Measurements from ENCODE around the gene TAGLN. TPM values are rescaled to one million over a fixed set of nuclear protein-coding genes. Genes with fewer than 3 reads are reported as not detected.

TAGLN gene
- total and polyA plus RNA-seq, 9 of the 15 experiments (the other 6 are each of a cell fraction or from before 2014, with no cell fraction given), result 0.21 to 4.9 (median 1.1) TPM

DNA sequence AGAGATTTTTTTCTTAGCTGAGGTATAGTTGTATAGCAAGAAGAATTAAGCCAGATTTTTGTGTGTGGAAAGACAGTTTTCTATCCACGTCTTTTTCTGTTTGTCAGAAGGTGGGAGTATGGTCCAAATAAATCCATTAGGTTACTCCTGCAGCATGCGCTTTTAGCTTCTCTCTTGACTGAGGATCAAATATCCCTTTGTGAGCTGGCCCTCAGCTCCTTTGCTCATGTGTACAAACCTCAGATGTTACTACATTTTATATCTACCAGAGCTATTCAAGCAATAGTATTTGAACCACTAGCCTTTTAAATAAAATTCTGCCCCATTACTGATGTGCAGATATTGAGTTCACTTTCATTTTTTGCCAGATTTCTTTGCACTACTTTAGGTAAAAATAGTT is 29.4 kb upstream of the TAGLN start:
- 81% methylated on average over 2 of the region's 2 CpGs for WGBS (ENCODE audit: insufficient coverage, low coverage, missing lambda C conversion rate)
- no peak for DNase-seq (ENCODE audit: extremely low read depth in 1 of 4, low spot score in 3 of 4)
- ATAC-seq, result no peak
- no peak for TF ChIP-seq TRIM24 (IDR thresholded peaks at IDR 0.05)
- TF ChIP-seq ZFX (CRISPR knock-in tag; IDR thresholded peaks at IDR 0.05), result no peak
- TF ChIP-seq FOXA3 (CRISPR knock-in tag; conservative IDR thresholded peaks at IDR 0.05 in 1 of 2, IDR thresholded peaks at IDR 0.05 in 1 of 2), result no peak
- H4K20me1 ChIP-seq (replicated peaks; ENCODE audit: control insufficient read depth, insufficient read depth, low read length), result peaks cover 14% of the 10 kb centered on the region; the same call in 1 of the 2 replicates
- no peaks in the 10 kb centered on the region for H3K9me1 ChIP-seq (ENCODE audit: control insufficient read depth, insufficient read depth, low read length)
- intact Hi-C loops (cut with micrococcal nuclease), result no loop called here
- no peak overlapping the region for H3K9ac ChIP-seq (ENCODE audit: insufficient read depth in 1 of 2, low read depth in 2 of 2, low read length in 2 of 2)
- no peak overlapping the region for H3K4me2 ChIP-seq (ENCODE audit: insufficient read depth, low read length)
- H3K79me2 ChIP-seq (ENCODE audit: control insufficient read depth, insufficient read depth, low read length), result peaks cover 4% of the 10 kb centered on the region; the same call in 1 of the 3 replicates
- ChIA-PET POLR2A (interaction anchor here (1.3 to 1.8 kb wide), 3 partner anchors 9 to 22 kb away, joined by 4 to 7 read pairs (median 5); no protein-coding TSS in a partner anchor), CTCF (ENCODE audit: low intra/inter-chr PET ratio) (interaction anchor here (0.6 kb wide), 1 partner anchor 129 kb away, joined by 4 read pairs; no protein-coding TSS in a partner anchor)
- no peak for FAIRE-seq
- peaks cover 26 to 34% of the 10 kb centered on the region in 2 experiments for H3K4me1 ChIP-seq (replicated peaks in 1 of 2; ENCODE audit: control insufficient read depth in 2 of 2, insufficient read depth in 2 of 2, low read length in 2 of 2)
- no peak overlapping the region for H3K27ac ChIP-seq (ENCODE audit: extremely low read depth, low read depth, low read length)
- H2AFZ ChIP-seq (ENCODE audit: low read depth, low read length), result no peak overlapping the region
- H3K27me3 ChIP-seq (ENCODE audit: control insufficient read depth in 2 of 2, insufficient read depth in 2 of 2, low read length in 2 of 2), result no peaks in the 10 kb centered on the region
- no peak overlapping the region for H3K4me3 ChIP-seq
- BruUV-seq (replicated peaks), result no TSS peak
- H3K9me3 ChIP-seq (replicated peaks; ENCODE audit: control insufficient read depth, insufficient read depth, low read depth, low read length), result no peaks in the 10 kb centered on the region
- in situ Hi-C loops (cut with MboI), result no loop called here
- peaks cover 65% of the 10 kb centered on the region for H3K36me3 ChIP-seq (ENCODE audit: control insufficient read depth, insufficient read depth, low read length)

DNA sequence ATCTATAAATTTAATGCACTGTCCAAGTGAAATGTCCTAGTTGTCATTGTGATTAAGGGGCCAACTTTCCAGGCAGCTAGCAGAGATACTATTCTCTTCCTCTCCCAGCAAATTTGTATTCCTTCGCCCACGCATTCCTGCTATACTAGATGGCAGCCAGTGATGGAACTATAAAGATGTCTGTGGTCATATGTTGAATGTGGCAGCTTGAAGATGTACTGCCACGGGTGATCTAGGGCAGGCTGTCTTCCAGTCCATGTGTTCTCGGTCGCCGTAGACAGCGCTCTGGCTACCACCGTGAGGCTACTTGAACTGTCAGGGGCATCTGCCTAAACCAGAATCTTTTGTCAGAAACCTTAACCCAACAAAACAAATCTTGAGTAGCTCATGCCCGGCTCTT is 29.0 kb upstream of the TAGLN start:
- POLR2A ChIA-PET, result interaction anchor here (0.6 to 1.8 kb wide), 4 partner anchors 10 to 23 kb away, joined by 4 to 7 read pairs (median 4); no protein-coding TSS in a partner anchor
- in situ Hi-C loops (cut with MboI), result no loop called here
- Histone ChIP-seq H3K4me3 (no peak overlapping the region), H3K4me2 (ENCODE audit: insufficient read depth, low read length) (no peak overlapping the region; the same call in 1 of the 2 replicates), H3K9me1 (ENCODE audit: control insufficient read depth, insufficient read depth, low read length) (no peaks in the 10 kb centered on the region), H3K4me1 (replicated peaks in 1 of 2; ENCODE audit: control insufficient read depth in 2 of 2, insufficient read depth in 2 of 2, low read length in 2 of 2) (peaks cover 26 to 34% of the 10 kb centered on the region in 2 experiments), H3K79me2 (ENCODE audit: control insufficient read depth, insufficient read depth, low read length) (peaks cover 4% of the 10 kb centered on the region; the same call in 1 of the 3 replicates), H2AFZ (ENCODE audit: low read depth, low read length) (no peak overlapping the region), H3K9ac (ENCODE audit: insufficient read depth in 1 of 2, low read depth in 2 of 2, low read length in 2 of 2) (no peak overlapping the region), H3K27ac (ENCODE audit: extremely low read depth, low read depth, low read length) (no peak overlapping the region; the same call in 2 of the 3 replicates), H3K9me3 (replicated peaks; ENCODE audit: control insufficient read depth, insufficient read depth, low read depth, low read length) (no peaks in the 10 kb centered on the region), H3K36me3 (ENCODE audit: control insufficient read depth, insufficient read depth, low read length) (peaks cover 62% of the 10 kb centered on the region), H4K20me1 (replicated peaks; ENCODE audit: control insufficient read depth, insufficient read depth, low read length) (peaks cover 14% of the 10 kb centered on the region; the same call in 1 of the 2 replicates), H3K27me3 (ENCODE audit: control insufficient read depth in 2 of 2, insufficient read depth in 2 of 2, low read length in 2 of 2) (no peaks in the 10 kb centered on the region)
- DNase-seq (ENCODE audit: extremely low read depth in 1 of 4, low spot score in 3 of 4) (no peak), ATAC-seq (no peak), FAIRE-seq (peak; percentile 44)
- TF ChIP-seq EGR1 (conservative IDR thresholded peaks at IDR 0.05) (peak; percentile 62), RBM25 (IDR thresholded peaks at IDR 0.05; ENCODE audit: low read depth, low read length, severe bottlenecking) (no peak), POLR2A (conservative IDR thresholded peaks at IDR 0.05) (0 out of 2 replicates have a peak, but pooled peaks have one; percentile 16)
- TF ChIP-seq, protein P1, sequence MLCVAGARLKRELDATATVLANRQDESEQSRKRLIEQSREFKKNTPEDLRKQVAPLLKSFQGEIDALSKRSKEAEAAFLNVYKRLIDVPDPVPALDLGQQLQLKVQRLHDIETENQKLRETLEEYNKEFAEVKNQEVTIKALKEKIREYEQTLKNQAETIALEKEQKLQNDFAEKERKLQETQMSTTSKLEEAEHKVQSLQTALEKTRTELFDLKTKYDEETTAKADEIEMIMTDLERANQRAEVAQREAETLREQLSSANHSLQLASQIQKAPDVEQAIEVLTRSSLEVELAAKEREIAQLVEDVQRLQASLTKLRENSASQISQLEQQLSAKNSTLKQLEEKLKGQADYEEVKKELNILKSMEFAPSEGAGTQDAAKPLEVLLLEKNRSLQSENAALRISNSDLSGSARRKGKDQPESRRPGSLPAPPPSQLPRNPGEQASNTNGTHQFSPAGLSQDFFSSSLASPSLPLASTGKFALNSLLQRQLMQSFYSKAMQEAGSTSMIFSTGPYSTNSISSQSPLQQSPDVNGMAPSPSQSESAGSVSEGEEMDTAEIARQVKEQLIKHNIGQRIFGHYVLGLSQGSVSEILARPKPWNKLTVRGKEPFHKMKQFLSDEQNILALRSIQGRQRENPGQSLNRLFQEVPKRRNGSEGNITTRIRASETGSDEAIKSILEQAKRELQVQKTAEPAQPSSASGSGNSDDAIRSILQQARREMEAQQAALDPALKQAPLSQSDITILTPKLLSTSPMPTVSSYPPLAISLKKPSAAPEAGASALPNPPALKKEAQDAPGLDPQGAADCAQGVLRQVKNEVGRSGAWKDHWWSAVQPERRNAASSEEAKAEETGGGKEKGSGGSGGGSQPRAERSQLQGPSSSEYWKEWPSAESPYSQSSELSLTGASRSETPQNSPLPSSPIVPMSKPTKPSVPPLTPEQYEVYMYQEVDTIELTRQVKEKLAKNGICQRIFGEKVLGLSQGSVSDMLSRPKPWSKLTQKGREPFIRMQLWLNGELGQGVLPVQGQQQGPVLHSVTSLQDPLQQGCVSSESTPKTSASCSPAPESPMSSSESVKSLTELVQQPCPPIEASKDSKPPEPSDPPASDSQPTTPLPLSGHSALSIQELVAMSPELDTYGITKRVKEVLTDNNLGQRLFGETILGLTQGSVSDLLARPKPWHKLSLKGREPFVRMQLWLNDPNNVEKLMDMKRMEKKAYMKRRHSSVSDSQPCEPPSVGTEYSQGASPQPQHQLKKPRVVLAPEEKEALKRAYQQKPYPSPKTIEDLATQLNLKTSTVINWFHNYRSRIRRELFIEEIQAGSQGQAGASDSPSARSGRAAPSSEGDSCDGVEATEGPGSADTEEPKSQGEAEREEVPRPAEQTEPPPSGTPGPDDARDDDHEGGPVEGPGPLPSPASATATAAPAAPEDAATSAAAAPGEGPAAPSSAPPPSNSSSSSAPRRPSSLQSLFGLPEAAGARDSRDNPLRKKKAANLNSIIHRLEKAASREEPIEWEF (CRISPR knock-in tag; IDR thresholded peaks at IDR 0.05), result no peak
- BruUV-seq (replicated peaks), result no TSS peak
- 82% methylated on average over 9 of the region's 9 CpGs for WGBS (ENCODE audit: insufficient coverage, low coverage, missing lambda C conversion rate)
- CTCF ChIA-PET (ENCODE audit: low intra/inter-chr PET ratio), result interaction anchor here (0.6 kb wide), 1 partner anchor 129 kb away, joined by 4 read pairs; no protein-coding TSS in a partner anchor
- intact Hi-C loops (cut with micrococcal nuclease), result no loop called here

Measured in K562 (cell line).